ENCODE results near the gene GNAZ. TPM values are rescaled to one million over a fixed set of nuclear protein-coding genes. Genes with fewer than 3 reads are reported as not detected.

The GNAZ gene
- total RNA-seq, 1 experiment from 2014 or later = 0.82 TPM

DNA sequence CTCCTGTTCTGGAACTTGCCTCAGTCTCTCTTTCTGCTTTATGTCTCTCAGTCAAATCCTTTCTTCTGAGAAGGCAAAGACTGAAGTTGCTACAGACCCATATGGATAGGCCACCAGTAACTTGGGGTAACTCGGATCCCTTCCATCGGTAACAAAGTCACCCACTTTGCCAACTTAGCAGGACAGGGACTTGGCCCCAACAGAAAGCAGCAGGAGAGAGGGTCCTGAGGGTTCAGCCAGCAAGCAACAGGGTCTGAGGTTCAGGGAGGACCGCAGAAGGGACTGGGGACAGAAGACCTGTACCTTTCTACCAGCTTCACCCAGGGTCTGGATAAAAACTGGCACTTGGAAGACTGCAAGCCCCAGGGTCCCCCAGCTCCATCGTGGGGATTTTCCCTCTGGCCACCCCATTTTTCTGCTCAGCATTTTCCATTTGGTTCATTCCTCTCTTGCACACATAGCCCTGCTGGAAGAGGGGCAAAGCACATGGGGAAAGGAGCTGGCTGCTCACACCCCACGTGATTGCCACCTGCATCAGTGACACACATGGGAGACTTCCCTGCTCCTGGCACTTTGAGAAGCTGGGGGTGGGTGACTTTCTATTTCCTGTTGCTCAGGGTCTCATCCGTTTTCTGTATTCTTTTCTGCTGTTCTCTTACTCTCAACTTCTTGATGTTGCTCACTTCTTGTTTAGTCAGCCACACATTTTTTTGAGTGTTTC is 34.6 kb upstream of the GNAZ start:
- no TSS peak for BruUV-seq (replicated peaks)
- H3K36me3 Mint-ChIP-seq (ENCODE audit: insufficient read depth, unreplicated experiment) = no peaks in the 10 kb centered on the region
- TF ChIP-seq, protein P1, sequence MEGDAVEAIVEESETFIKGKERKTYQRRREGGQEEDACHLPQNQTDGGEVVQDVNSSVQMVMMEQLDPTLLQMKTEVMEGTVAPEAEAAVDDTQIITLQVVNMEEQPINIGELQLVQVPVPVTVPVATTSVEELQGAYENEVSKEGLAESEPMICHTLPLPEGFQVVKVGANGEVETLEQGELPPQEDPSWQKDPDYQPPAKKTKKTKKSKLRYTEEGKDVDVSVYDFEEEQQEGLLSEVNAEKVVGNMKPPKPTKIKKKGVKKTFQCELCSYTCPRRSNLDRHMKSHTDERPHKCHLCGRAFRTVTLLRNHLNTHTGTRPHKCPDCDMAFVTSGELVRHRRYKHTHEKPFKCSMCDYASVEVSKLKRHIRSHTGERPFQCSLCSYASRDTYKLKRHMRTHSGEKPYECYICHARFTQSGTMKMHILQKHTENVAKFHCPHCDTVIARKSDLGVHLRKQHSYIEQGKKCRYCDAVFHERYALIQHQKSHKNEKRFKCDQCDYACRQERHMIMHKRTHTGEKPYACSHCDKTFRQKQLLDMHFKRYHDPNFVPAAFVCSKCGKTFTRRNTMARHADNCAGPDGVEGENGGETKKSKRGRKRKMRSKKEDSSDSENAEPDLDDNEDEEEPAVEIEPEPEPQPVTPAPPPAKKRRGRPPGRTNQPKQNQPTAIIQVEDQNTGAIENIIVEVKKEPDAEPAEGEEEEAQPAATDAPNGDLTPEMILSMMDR (IDR thresholded peaks at IDR 0.05; ENCODE audit: unreplicated experiment) = no peak
- H3K4me3 Mint-ChIP-seq (ENCODE audit: unreplicated experiment) = no peak overlapping the region
- H3K27ac Mint-ChIP-seq (ENCODE audit: low read depth, unreplicated experiment) = no peak overlapping the region
- ChIA-PET POLR2A (no interaction called here), CTCF (no interaction called here)
- H3K27me3 Mint-ChIP-seq (ENCODE audit: insufficient read depth, unreplicated experiment) = peaks cover 67% of the 10 kb centered on the region
- H3K4me1 Mint-ChIP-seq (ENCODE audit: insufficient read depth, unreplicated experiment) = no peaks in the 10 kb centered on the region
- no peak for DNase-seq (ENCODE audit: unreplicated experiment)
- intact Hi-C loops (cut with micrococcal nuclease) = no loop called here
- no peaks in the 10 kb centered on the region for H3K9me3 Mint-ChIP-seq (ENCODE audit: unreplicated experiment)

DNA sequence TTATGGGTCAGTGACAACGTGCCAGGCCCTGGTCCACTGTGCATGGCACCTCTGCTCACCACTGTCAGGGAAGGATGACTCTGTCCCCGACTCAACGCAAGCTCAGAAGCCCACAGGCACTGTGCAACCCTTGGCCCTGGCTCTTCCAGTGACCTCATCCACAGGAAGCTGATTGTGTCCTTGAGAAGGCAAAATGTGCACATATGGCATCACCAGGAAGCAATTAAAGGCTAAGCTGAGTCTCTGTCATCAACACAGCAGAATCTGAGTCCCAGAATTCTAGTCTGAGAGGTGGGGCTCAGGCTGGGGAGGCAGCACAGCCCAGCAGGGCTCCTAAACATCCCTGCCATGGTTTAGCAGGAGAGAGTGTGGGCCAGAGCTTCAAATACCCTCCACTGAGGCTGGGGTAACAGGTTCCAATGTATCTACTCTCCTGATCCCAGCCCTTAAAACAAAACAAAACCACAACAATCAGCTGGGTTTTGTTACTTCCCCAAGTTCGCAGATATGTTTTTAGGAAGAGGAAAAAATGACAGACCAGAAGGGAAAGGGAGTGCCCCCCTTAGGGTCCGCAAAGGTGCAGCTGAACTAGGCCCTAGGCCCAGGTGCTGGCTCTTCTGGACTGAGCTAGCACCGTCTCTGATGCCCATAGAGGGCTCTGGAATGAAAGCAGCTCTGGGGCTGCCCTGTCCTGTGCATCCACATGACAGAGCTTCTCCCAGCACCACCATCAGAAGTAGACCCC is 33.5 kb upstream of the GNAZ start:
- ChIA-PET POLR2A (interaction anchor here (0.6 kb wide), 1 partner anchor 10 kb away, joined by 3 read pairs; no protein-coding TSS in a partner anchor), CTCF (interaction anchor here (0.6 to 0.9 kb wide), 2 partner anchors 77 to 80 kb away, joined by 3 read pairs; no protein-coding TSS in a partner anchor)
- peaks cover 69% of the 10 kb centered on the region for H3K27me3 Mint-ChIP-seq (ENCODE audit: insufficient read depth, unreplicated experiment)
- TF ChIP-seq, protein P1 (IDR thresholded peaks at IDR 0.05; ENCODE audit: unreplicated experiment) = no peak
- H3K36me3 Mint-ChIP-seq (ENCODE audit: insufficient read depth, unreplicated experiment) = no peaks in the 10 kb centered on the region
- no peak for DNase-seq (ENCODE audit: unreplicated experiment)
- H3K9me3 Mint-ChIP-seq (ENCODE audit: unreplicated experiment) = no peaks in the 10 kb centered on the region
- H3K4me3 Mint-ChIP-seq (ENCODE audit: unreplicated experiment) = no peak overlapping the region
- H3K4me1 Mint-ChIP-seq (ENCODE audit: insufficient read depth, unreplicated experiment) = no peaks in the 10 kb centered on the region
- intact Hi-C loops (cut with micrococcal nuclease) = no loop called here
- H3K27ac Mint-ChIP-seq (ENCODE audit: low read depth, unreplicated experiment) = no peak overlapping the region
- BruUV-seq (replicated peaks) = no TSS peak

DNA sequence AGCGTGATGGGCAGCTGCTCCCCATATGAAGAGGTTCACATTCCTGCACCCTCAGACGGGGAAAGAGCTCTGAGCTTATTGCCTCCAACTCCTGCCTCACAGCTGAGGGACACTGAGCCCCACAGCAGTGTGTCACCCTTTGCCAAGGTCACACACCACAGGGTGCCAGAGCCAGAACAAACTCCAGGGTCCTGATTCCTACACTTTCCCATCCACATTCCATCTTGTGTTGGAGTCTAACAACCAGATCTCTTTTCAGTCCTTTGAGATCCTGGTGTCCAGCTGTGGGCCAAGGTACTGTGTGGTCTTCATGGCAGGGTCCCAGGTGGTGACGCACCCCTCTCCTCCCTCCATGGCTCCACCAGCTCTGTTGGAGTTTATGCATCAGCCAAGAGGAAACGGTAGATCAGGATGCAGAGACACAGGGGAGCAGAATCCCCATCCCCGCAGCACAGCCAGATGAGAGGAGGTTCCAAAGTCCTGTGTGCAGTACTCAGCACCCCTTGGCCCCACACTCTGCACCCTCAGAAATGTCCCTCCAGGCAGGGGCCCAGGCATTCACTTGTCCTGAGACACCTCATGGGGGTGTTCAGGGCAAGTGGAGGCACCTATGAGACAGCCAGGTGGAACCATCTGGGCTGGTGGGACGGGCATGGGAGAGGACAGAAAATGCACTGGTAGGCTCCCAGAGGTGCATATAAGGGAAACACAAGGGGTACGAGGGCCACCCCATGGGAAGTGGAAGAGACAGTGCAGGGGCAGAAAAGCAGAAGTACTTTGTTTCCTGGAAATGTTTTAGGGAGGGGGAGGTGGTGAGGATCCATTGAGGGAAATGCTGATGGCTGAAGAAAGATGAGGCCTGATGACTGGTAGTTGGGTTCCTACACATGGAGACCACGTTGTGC is 32.6 kb upstream of the GNAZ start:
- no peaks in the 10 kb centered on the region for H3K4me1 Mint-ChIP-seq (ENCODE audit: insufficient read depth, unreplicated experiment)
- BruUV-seq (replicated peaks) = no TSS peak
- no peak overlapping the region for H3K27ac Mint-ChIP-seq (ENCODE audit: low read depth, unreplicated experiment)
- POLR2A ChIA-PET = no interaction called here
- no peak overlapping the region for H3K4me3 Mint-ChIP-seq (ENCODE audit: unreplicated experiment)
- no peak for DNase-seq (ENCODE audit: unreplicated experiment)
- H3K36me3 Mint-ChIP-seq (ENCODE audit: insufficient read depth, unreplicated experiment) = no peaks in the 10 kb centered on the region
- TF ChIP-seq, protein P1 (IDR thresholded peaks at IDR 0.05; ENCODE audit: unreplicated experiment) = no peak
- CTCF ChIA-PET = interaction anchor here (0.9 kb wide), 1 partner anchor 81 kb away, joined by 3 read pairs; no protein-coding TSS in a partner anchor
- no peaks in the 10 kb centered on the region for H3K9me3 Mint-ChIP-seq (ENCODE audit: unreplicated experiment)
- intact Hi-C loops (cut with micrococcal nuclease) = no loop called here
- H3K27me3 Mint-ChIP-seq (ENCODE audit: insufficient read depth, unreplicated experiment) = peaks cover 69% of the 10 kb centered on the region

DNA sequence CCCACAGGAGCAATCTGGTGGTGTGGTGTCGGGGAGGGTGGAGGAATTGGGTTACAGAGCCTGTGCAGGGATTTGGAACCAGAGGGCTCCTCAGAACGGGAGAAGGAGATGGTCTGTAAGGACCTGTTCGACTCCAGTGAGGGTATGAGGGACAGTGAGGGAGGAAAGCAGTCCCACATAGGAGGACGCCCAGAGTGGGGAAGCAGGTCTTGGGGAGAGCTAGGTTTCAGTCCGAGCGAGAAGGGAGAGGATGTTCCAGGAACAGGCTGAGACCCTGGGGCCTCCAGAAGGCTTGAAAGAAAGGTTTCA is 32.0 kb upstream of the GNAZ start:
- Mint-ChIP-seq H3K27me3 (ENCODE audit: insufficient read depth, unreplicated experiment) (peaks cover 63% of the 10 kb centered on the region), H3K4me3 (ENCODE audit: unreplicated experiment) (no peak overlapping the region), H3K9me3 (ENCODE audit: unreplicated experiment) (no peaks in the 10 kb centered on the region), H3K4me1 (ENCODE audit: insufficient read depth, unreplicated experiment) (no peaks in the 10 kb centered on the region), H3K36me3 (ENCODE audit: insufficient read depth, unreplicated experiment) (no peaks in the 10 kb centered on the region), H3K27ac (ENCODE audit: low read depth, unreplicated experiment) (no peak overlapping the region)
- CTCF ChIA-PET = no interaction called here
- TF ChIP-seq, protein P1 (IDR thresholded peaks at IDR 0.05; ENCODE audit: unreplicated experiment) = no peak
- POLR2A ChIA-PET = no interaction called here
- intact Hi-C loops (cut with micrococcal nuclease) = no loop called here
- DNase-seq (ENCODE audit: unreplicated experiment) = no peak
- BruUV-seq (replicated peaks) = no TSS peak
